ENCODE data around the gene SF1.

SF1 gene

GRCh38 chr11:64777449-64778222 lies 706 bp downstream of the SF1 start:
- no peak for DNase-seq

GRCh38 chr11:64776875-64777274 lies 1.5 kb downstream of the SF1 start:
- DNase-seq = no peak

GRCh38 chr11:64776425-64776824 lies 1.9 kb downstream of the SF1 start:
- DNase-seq = no peak

GRCh38 chr11:64774144-64774543 lies 4.2 kb downstream of the SF1 start:
- DNase-seq = no peak

- no peak for DNase-seq
Measured at GRCh38 chr11:64772303-64773018, 5.9 kb downstream of the SF1 start.

- no peak for DNase-seq
Measured at GRCh38 chr11:64771861-64772260, 6.5 kb downstream of the SF1 start.

GRCh38 chr11:64770120-64770519 lies 8.2 kb downstream of the SF1 start:
- DNase-seq = no peak

GRCh38 chr11:64769283-64769682 lies 9.1 kb downstream of the SF1 start:
- no peak for DNase-seq

GRCh38 chr11:64768300-64768694 lies 10.0 kb downstream of the SF1 start:
- DNase-seq = no peak

- no peak for DNase-seq
Measured at GRCh38 chr11:64767344-64768299, 10.7 kb downstream of the SF1 start.

GRCh38 chr11:64766881-64767280 lies 11.5 kb downstream of the SF1 start:
- DNase-seq = no peak

- no peak for DNase-seq
Measured at GRCh38 chr11:64765851-64766665, 12.3 kb downstream of the SF1 start.

GRCh38 chr11:64765291-64765850 lies 13.0 kb downstream of the SF1 start:
- DNase-seq = no peak

- no peak for DNase-seq
Measured at GRCh38 chr11:64764753-64765152, 13.6 kb downstream of the SF1 start.

GRCh38 chr11:64764040-64764611 lies 14.2 kb downstream of the SF1 start:
- DNase-seq = no peak

- DNase-seq = no peak
Measured at GRCh38 chr11:64763526-64764039, 14.8 kb downstream of the SF1 start.

GRCh38 chr11:64762674-64763525 lies 15.4 kb downstream of the SF1 start:
- DNase-seq = no peak

GRCh38 chr11:64762277-64762673 lies 16.1 kb downstream of the SF1 start:
- DNase-seq = no peak

- DNase-seq = no peak
Measured at GRCh38 chr11:64760759-64761420, 17.5 kb downstream of the SF1 start.

Data from cortex of kidney (tissue), 1 donor.